GM21619 (cell line): Measurements from ENCODE around the gene SEC16A.

Source experiments
- ATAC-seq: cut with Tn5 transposase; IDR thresholded peaks from one replicate; pipeline ENCODE4 v1.9.1; 2021; ENCODE audit not compliant: unreplicated experiment

The SEC16A gene

GRCh38 chr9:136519263-136520052, 36.6 kb upstream of the SEC16A start:
- no peak for ATAC-seq

GRCh38 chr9:136518623-136519022, 35.8 kb upstream of the SEC16A start:
- ATAC-seq: no peak

- no peak for ATAC-seq
Measured at GRCh38 chr9:136517950-136518349, 35.1 kb upstream of the SEC16A start.

- no peak for ATAC-seq
Measured at GRCh38 chr9:136517012-136517743, 34.3 kb upstream of the SEC16A start.

- no peak for ATAC-seq
Measured at GRCh38 chr9:136516191-136516654, 33.4 kb upstream of the SEC16A start.

GRCh38 chr9:136515276-136515675, 32.4 kb upstream of the SEC16A start:
- ATAC-seq: no peak

GRCh38 chr9:136514022-136514714, 31.3 kb upstream of the SEC16A start:
- no peak for ATAC-seq

- ATAC-seq: no peak
Measured at GRCh38 chr9:136513191-136513590, 30.4 kb upstream of the SEC16A start.

- no peak for ATAC-seq
Measured at GRCh38 chr9:136512651-136513071, 29.8 kb upstream of the SEC16A start.

- no peak for ATAC-seq
Measured at GRCh38 chr9:136511670-136512592, 29.1 kb upstream of the SEC16A start.

- ATAC-seq: no peak
Measured at GRCh38 chr9:136511144-136511669, 28.4 kb upstream of the SEC16A start.

GRCh38 chr9:136510561-136510960, 27.7 kb upstream of the SEC16A start:
- no peak for ATAC-seq

GRCh38 chr9:136509549-136509948, 26.7 kb upstream of the SEC16A start:
- ATAC-seq: no peak

- ATAC-seq: no peak
Measured at GRCh38 chr9:136508729-136509500, 26.1 kb upstream of the SEC16A start.

- ATAC-seq: no peak
Measured at GRCh38 chr9:136507992-136508375, 25.1 kb upstream of the SEC16A start.

- no peak for ATAC-seq
Measured at GRCh38 chr9:136507221-136507991, 24.6 kb upstream of the SEC16A start.

- ATAC-seq: no peak
Measured at GRCh38 chr9:136506425-136506824, 23.6 kb upstream of the SEC16A start.

- no peak for ATAC-seq
Measured at GRCh38 chr9:136505406-136506403, 22.9 kb upstream of the SEC16A start.
